ENCODE data around the gene NGEF.

NGEF gene

GRCh38 chr2:232994446-232994845 is 18.6 kb downstream of the NGEF start:
- DNase-seq, result no peak

GRCh38 chr2:232993231-232993821 is 19.7 kb downstream of the NGEF start:
- DNase-seq, result no peak

GRCh38 chr2:232986155-232986554 is 26.9 kb downstream of the NGEF start:
- DNase-seq, result no peak

- no peak for DNase-seq
Observed at GRCh38 chr2:232984451-232985207, 28.4 kb downstream of the NGEF start.

- no peak for DNase-seq
Observed at GRCh38 chr2:232983669-232984140, 29.4 kb downstream of the NGEF start.

GRCh38 chr2:232982926-232983668 is 30.0 kb downstream of the NGEF start:
- no peak for DNase-seq

GRCh38 chr2:232981767-232982360 is 31.2 kb downstream of the NGEF start:
- DNase-seq, result no peak

GRCh38 chr2:232981356-232981755 is 31.7 kb downstream of the NGEF start:
- no peak for DNase-seq

- DNase-seq, result no peak
Observed at GRCh38 chr2:232980683-232981082, 32.4 kb downstream of the NGEF start.

GRCh38 chr2:232979871-232980461 is 33.1 kb downstream of the NGEF start:
- peak; percentile 13 for DNase-seq

- no peak for DNase-seq
Observed at GRCh38 chr2:232977438-232977971, 35.6 kb downstream of the NGEF start.

GRCh38 chr2:232976666-232977437 is 36.2 kb downstream of the NGEF start:
- no peak for DNase-seq

GRCh38 chr2:232976176-232976575 is 36.9 kb downstream of the NGEF start:
- DNase-seq, result no peak

- no peak for DNase-seq
Observed at GRCh38 chr2:232974396-232974795, 38.7 kb downstream of the NGEF start.

GRCh38 chr2:232973796-232974195 is 39.3 kb downstream of the NGEF start:
- DNase-seq, result no peak

GRCh38 chr2:232973011-232973735 is 39.9 kb downstream of the NGEF start:
- DNase-seq, result no peak

- no peak for DNase-seq
Observed at GRCh38 chr2:232971744-232972143, 41.3 kb downstream of the NGEF start.

GRCh38 chr2:232970051-232970450 is 43.0 kb downstream of the NGEF start:
- no peak for DNase-seq

GRCh38 chr2:232967474-232967873 is 45.6 kb downstream of the NGEF start:
- no peak for DNase-seq

GRCh38 chr2:232966122-232966521 is 46.9 kb downstream of the NGEF start:
- DNase-seq, result no peak

- no peak for DNase-seq
Observed at GRCh38 chr2:232963913-232964312, 49.1 kb downstream of the NGEF start.
